Pancreas (tissue), 10 donors: ENCODE data around the gene NRP1. TPM values are rescaled to one million over a fixed set of nuclear protein-coding genes. Genes with fewer than 3 reads are reported as not detected.
A peak's percentile ranks its signal among the peaks of the same experiment; 100 is the strongest.

Experiments used
- ATAC-seq, 4 donors: fragments of 200-7000 bp; cut with Tn5 transposase; one replicate each; pipeline versions ENCODE4 v1.8.0 to v1.9.1; 2020; ENCODE audit warnings: mild to moderate bottlenecking in 4 of 4, moderate library complexity in 4 of 4
- DNase-seq, 6 donors: peaks; one replicate each; pipeline ENCODE4 v3.0.0-alpha.2; 2020
- FAIRE-seq: peaks from 2 replicates; lab custom pipeline; 2012; peaks lifted over from hg19 to GRCh38; lab: Jason Lieb, UNC
- H3K27ac ChIP-seq, 4 donors: fragments of 200-600 bp; sonication (generic); 1 replicate in 3 of 4; 2 replicates in 1 of 4; pipeline versions ENCODE4 v1.5.0 to v1.8.0; 2020
- H3K27me3 ChIP-seq, 4 donors: fragments of 200-600 bp; one replicate each; pipeline ENCODE4 v1.8.0; 2021
- H3K36me3 ChIP-seq, 3 donors: fragments of 200-600 bp; sonication (generic) in 1 of 3; one replicate each; pipeline versions ENCODE4 v1.5.0 to v1.8.0; 2020 to 2021
- H3K4me1 ChIP-seq, 3 donors: fragments of 200-600 bp; one replicate each; pipeline ENCODE4 v1.8.0; 2021
- H3K4me3 ChIP-seq, 4 donors: fragments of 200-600 bp; sonication (generic) in 2 of 4; one replicate each; pipeline versions ENCODE4 v1.5.0 to v1.8.0; 2020 to 2021
- H3K9me3 ChIP-seq, 4 donors: fragments of 200-600 bp; one replicate each; pipeline ENCODE4 v1.8.0; 2021
- CTCF ChIP-seq, 4 donors: fragments of 200-600 bp; sonication (generic) in 3 of 4; IDR thresholded peaks; one replicate each; pipeline versions ENCODE4 v1.5.0 to v1.8.0; 2021; ENCODE audit warnings: antibody characterized with exemption in 4 of 4
- WGBS, 2 donors: extraction: QIAGEN DNeasy Blood & Tissue Kit; methylation state at CpG; one replicate each; pipeline ENCODE4 v1.1.7; 2013; 5-methylcytosine and 5-hydroxymethylcytosine counted together
- intact Hi-C, 3 donors: fragments of 100-400 bp; cut with DNase I; formaldehyde crosslinking; loops; one replicate each; pipeline versions ENCODE4 v1.11.1 to v1.14.2; 2022
- polyA plus RNA-seq, 2 donors: library from polyadenylated mRNA; stranded (reverse); fragments of 200-250 nt; gene quantifications; one replicate each; pipeline ENCODE4 v1.2.3, GENCODE V29; 2013
- total RNA-seq, 6 donors: library from RNA; stranded (reverse); fragmentation: NEBNext Ultra II Directional in 4 of 6; extraction: Animal tissue kit (Norgen Biotek cat#: 25700) in 4 of 6; gene quantifications; one replicate each; pipeline versions ENCODE4 v1.2.1 to v1.2.4, GENCODE V29; 2021 to 2023
- donor health status: healthy with polysubstance abuse.
- donor health status: DM: no; HTN: no; CAD: no; lungs with moderate emphysema.
- donor health status: DM: no; HTN: no; CAD: no.
- donor health status: control.
- donor health status: control.
- donor health status: Bipolar disorder and iron deficiency.
- donor health status: DM: yes; HTN: yes; CAD: no.
- donor health status: DM: no; HTN: no; CAD: no.
- donor health status: DM: no; HTN: no; CAD: no.
- donor health status: DM: yes; HTN: yes; CAD: no.

NRP1 gene
- total and polyA plus RNA-seq, 8 donors, result 12.0 to 56.4 (median 28.4) TPM

GRCh38 chr10:33358016-33358415 lies 23.5 kb upstream of the NRP1 start:
- 65 to 69% methylated on average over 4 of the region's 4 CpGs for WGBS, 2 donors
- H3K27ac ChIP-seq, result no peak overlapping the region
- H3K27me3 ChIP-seq, result no peaks in the 10 kb centered on the region
- DNase-seq, result no peak
- H3K36me3 ChIP-seq, result no peaks in the 10 kb centered on the region
- no peak for ATAC-seq
- H3K4me3 ChIP-seq, result no peak overlapping the region
- TF ChIP-seq CTCF (IDR thresholded peaks at IDR 0.05), result no peak
- FAIRE-seq, result no peak
- no peaks in the 10 kb centered on the region for H3K4me1 ChIP-seq
- intact Hi-C loops, result no loop called here
- H3K9me3 ChIP-seq, result no peaks in the 10 kb centered on the region

GRCh38 chr10:33355274-33355673 lies 20.8 kb upstream of the NRP1 start:
- Histone ChIP-seq H3K4me3 (no peak overlapping the region), H3K36me3 (no peaks in the 10 kb centered on the region), H3K4me1 (no peaks in the 10 kb centered on the region), H3K27me3 (no peaks in the 10 kb centered on the region), H3K27ac (no peak overlapping the region), H3K9me3 (no peaks in the 10 kb centered on the region)
- FAIRE-seq (no peak), ATAC-seq (peak in 2 of 4 donors; percentile 40 to 64), DNase-seq (no peak)
- WGBS, 2 donors, result 68 to 72% methylated on average over 2 of the region's 2 CpGs
- no peak for TF ChIP-seq CTCF (IDR thresholded peaks at IDR 0.05)
- intact Hi-C loops, result no loop called here

- 76 to 81% methylated on average over 3 of the region's 3 CpGs for WGBS, 2 donors
- no peaks in the 10 kb centered on the region for H3K27me3 ChIP-seq
- no peaks in the 10 kb centered on the region for H3K36me3 ChIP-seq
- H3K4me1 ChIP-seq, result no peaks in the 10 kb centered on the region
- ATAC-seq (no peak), FAIRE-seq (no peak), DNase-seq (no peak)
- H3K9me3 ChIP-seq, result no peaks in the 10 kb centered on the region
- no peak overlapping the region for H3K4me3 ChIP-seq
- intact Hi-C loops, result no loop called here
- no peak for TF ChIP-seq CTCF (IDR thresholded peaks at IDR 0.05)
- no peak overlapping the region for H3K27ac ChIP-seq
Measured at GRCh38 chr10:33353853-33354252, 19.4 kb upstream of the NRP1 start.

- WGBS, 2 donors, result 75 to 82% methylated on average over 8 of the region's 8 CpGs
- H3K4me3 ChIP-seq, result no peak overlapping the region
- H3K27ac ChIP-seq, result no peak overlapping the region
- no peak for TF ChIP-seq CTCF (IDR thresholded peaks at IDR 0.05)
- H3K4me1 ChIP-seq, result no peaks in the 10 kb centered on the region
- H3K36me3 ChIP-seq, result no peaks in the 10 kb centered on the region
- no peak for DNase-seq
- no peaks in the 10 kb centered on the region for H3K9me3 ChIP-seq
- FAIRE-seq, result no peak
- intact Hi-C loops, result no loop called here
- H3K27me3 ChIP-seq, result no peaks in the 10 kb centered on the region
- ATAC-seq, result no peak
Measured at GRCh38 chr10:33353334-33353733, 18.9 kb upstream of the NRP1 start.

GRCh38 chr10:33352615-33353014 lies 18.1 kb upstream of the NRP1 start:
- no peak for DNase-seq

More at GRCh38 chr10:33352615-33353014, 18.1 kb upstream of the NRP1 start:
- no peak for ATAC-seq
- FAIRE-seq, result no peak
- no peak for TF ChIP-seq CTCF (IDR thresholded peaks at IDR 0.05)
- WGBS, 2 donors, result 76 to 82% methylated on average over 3 of the region's 3 CpGs
- H3K4me3 ChIP-seq, result no peak overlapping the region
- H3K4me1 ChIP-seq, result no peaks in the 10 kb centered on the region
- H3K36me3 ChIP-seq, result no peaks in the 10 kb centered on the region
- H3K27ac ChIP-seq, result no peak overlapping the region
- no peaks in the 10 kb centered on the region for H3K27me3 ChIP-seq
- H3K9me3 ChIP-seq, result no peaks in the 10 kb centered on the region
- intact Hi-C loops, result no loop called here
